ENCODE data around the gene NBEAL2. TPM values are rescaled to one million over a fixed set of nuclear protein-coding genes. Genes with fewer than 3 reads are reported as not detected.

The NBEAL2 gene
- total and polyA plus RNA-seq, 7 donors = 5.4 to 13.0 (median 7.4) TPM

DNA sequence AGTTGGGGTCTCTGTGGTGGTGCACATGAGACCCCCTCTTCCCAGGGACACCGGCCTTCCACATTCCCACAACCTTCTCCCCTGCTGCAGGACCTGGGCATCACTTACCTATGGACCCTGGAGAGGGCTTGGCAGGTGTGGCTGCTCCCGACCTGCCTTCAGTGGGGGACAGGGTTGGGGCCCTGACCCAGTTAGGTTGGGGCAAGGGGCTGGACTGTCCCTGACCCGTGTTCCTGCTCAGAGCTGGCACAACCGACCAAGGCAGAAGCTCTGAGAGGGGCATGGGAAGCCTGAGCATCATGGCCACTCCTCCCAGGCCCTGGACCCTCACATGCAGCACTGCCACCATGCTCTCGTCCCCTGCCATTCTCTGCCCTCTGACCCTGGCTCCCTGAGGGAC lies 6.1 kb downstream of the NBEAL2 start:
- DNase-seq = peak; percentile 4 to 36
- Histone ChIP-seq H3K27ac (no peak overlapping the region), H3K27me3 (ENCODE audit: insufficient read depth in 3 of 3, low read length in 2 of 3) (no peaks in the 10 kb centered on the region), H3K4me3 (no peak overlapping the region), H3K4me1 (no peaks in the 10 kb centered on the region), H3K9me3 (no peaks in the 10 kb centered on the region), H3K36me3 (ENCODE audit: insufficient read depth in 1 of 2, low read depth in 1 of 2) (no peaks in the 10 kb centered on the region)
- intact Hi-C loops (cut with DNase I) = no loop called here
- no peak for ATAC-seq
- TF ChIP-seq, protein P1, sequence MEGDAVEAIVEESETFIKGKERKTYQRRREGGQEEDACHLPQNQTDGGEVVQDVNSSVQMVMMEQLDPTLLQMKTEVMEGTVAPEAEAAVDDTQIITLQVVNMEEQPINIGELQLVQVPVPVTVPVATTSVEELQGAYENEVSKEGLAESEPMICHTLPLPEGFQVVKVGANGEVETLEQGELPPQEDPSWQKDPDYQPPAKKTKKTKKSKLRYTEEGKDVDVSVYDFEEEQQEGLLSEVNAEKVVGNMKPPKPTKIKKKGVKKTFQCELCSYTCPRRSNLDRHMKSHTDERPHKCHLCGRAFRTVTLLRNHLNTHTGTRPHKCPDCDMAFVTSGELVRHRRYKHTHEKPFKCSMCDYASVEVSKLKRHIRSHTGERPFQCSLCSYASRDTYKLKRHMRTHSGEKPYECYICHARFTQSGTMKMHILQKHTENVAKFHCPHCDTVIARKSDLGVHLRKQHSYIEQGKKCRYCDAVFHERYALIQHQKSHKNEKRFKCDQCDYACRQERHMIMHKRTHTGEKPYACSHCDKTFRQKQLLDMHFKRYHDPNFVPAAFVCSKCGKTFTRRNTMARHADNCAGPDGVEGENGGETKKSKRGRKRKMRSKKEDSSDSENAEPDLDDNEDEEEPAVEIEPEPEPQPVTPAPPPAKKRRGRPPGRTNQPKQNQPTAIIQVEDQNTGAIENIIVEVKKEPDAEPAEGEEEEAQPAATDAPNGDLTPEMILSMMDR (IDR thresholded peaks at IDR 0.05) = no peak
- WGBS, 3 donors = 83 to 98% (median 95%) methylated on average over 5 of the region's 5 CpGs

DNA sequence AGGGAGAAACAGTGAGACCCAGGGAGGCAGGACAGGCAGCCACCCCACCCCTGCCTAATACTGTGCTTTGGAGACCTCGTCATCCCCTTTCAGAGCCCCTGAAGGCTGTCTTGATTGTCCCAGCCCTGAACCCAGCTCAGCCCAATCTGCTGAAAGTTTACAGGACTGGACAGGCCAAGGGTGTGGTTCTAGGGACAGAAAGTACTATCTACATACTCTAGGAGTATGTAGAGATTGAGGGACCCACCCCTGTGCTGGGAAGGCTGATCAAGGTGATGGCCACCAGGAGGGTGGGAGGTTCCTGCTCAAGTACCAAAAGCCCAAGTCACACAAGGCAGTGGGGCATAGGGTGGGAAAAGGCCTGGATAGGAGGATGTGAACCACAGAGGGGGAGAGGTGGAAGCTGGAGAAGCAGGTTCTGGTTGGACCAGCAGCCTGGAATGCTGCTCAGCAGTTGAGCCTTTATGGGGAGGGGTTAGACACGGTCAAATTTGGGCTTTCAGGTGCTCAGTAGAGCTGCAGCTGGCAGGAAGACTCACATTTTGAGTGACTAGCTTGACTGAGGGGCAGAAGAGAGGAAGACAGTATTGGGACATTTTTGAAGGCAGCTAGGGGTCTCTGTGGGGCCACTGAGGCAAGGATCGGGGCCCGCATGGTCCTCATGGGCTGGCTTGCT lies 6.7 kb downstream of the NBEAL2 start:
- WGBS, 3 donors = 91 to 100% (median 94%) methylated on average over 4 of the region's 4 CpGs
- H3K27me3 ChIP-seq (ENCODE audit: insufficient read depth in 3 of 3, low read length in 2 of 3) = no peaks in the 10 kb centered on the region
- H3K36me3 ChIP-seq (ENCODE audit: insufficient read depth in 1 of 2, low read depth in 1 of 2) = no peaks in the 10 kb centered on the region
- no peaks in the 10 kb centered on the region for H3K4me1 ChIP-seq
- no peak overlapping the region for H3K4me3 ChIP-seq
- no peak overlapping the region for H3K27ac ChIP-seq
- DNase-seq = peak in 1 of 2 donors; percentile 1
- TF ChIP-seq, protein P1 (IDR thresholded peaks at IDR 0.05) = no peak
- intact Hi-C loops (cut with DNase I) = no loop called here
- no peaks in the 10 kb centered on the region for H3K9me3 ChIP-seq
- ATAC-seq = no peak

DNA sequence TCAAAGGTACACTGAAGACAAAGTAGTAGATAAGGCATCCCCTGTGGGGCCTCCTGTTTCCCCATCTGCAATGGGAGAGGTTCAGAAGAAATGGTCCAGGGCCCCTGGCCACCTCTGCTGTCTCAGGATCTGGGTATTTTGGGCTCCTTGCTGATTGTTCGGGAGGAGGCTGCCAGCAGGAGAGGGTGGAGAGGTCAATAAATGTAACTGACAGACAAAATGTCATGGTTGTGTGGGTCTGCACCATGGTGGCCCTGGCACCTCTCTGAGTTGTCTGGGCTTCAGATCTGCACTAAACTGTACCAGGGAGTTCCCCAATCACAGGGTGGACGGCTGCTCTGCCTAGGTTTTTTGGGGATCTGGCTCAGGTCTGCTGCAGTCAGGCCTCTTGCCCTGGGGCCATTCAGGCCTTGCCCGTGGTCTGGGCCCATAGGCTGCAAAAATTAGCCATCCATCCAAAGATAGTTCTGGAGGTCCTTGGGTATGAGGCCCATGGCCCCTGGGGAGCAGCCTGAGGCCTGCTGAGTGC lies 7.4 kb downstream of the NBEAL2 start:
- Histone ChIP-seq H3K9me3 (no peaks in the 10 kb centered on the region), H3K4me1 (no peaks in the 10 kb centered on the region), H3K4me3 (no peak overlapping the region), H3K27me3 (ENCODE audit: insufficient read depth in 3 of 3, low read length in 2 of 3) (no peaks in the 10 kb centered on the region), H3K36me3 (ENCODE audit: insufficient read depth in 1 of 2, low read depth in 1 of 2) (no peaks in the 10 kb centered on the region), H3K27ac (no peak overlapping the region)
- 75 to 90% (median 84%) methylated on average over 3 of the region's 3 CpGs for WGBS, 3 donors
- ATAC-seq (no peak), DNase-seq (peak in 1 of 2 donors; percentile 32)
- intact Hi-C loops (cut with DNase I) = no loop called here
- TF ChIP-seq, protein P1 (IDR thresholded peaks at IDR 0.05) = no peak

DNA sequence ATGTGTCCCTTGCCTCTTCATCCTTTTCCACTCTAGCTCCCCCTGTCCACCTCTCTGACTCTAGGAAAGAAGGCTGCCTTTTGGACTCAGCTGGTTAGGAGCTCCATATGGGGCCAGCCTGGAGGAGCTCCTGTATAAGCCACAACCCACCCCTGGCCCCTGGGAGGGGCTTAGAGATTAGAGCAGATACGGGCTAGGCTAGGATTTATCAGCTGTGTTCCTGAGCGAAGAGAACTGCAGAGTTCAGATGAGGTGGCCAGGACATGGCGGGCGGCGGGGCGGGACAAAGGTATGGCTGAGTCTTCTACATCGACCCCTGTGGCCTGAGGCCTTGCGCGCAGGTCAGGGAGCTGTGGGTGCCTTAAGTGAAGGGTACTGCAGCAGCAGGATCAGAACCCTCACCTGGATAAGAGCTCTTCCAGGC lies 7.9 kb downstream of the NBEAL2 start:
- intact Hi-C loops (cut with DNase I) = no loop called here
- TF ChIP-seq, protein P1 (IDR thresholded peaks at IDR 0.05) = no peak
- ATAC-seq (peak in 2 of 4 donors; percentile 1 to 7), DNase-seq (no peak)
- Histone ChIP-seq H3K27ac (peak overlapping the region; percentile 41), H3K9me3 (no peaks in the 10 kb centered on the region), H3K27me3 (ENCODE audit: insufficient read depth in 3 of 3, low read length in 2 of 3) (no peaks in the 10 kb centered on the region), H3K36me3 (ENCODE audit: insufficient read depth in 1 of 2, low read depth in 1 of 2) (no peaks in the 10 kb centered on the region), H3K4me1 (no peaks in the 10 kb centered on the region), H3K4me3 (no peak overlapping the region)
- WGBS, 3 donors = 72 to 91% (median 89%) methylated on average over 6 to 9 of the region's 9 CpGs

Data from psoas muscle (tissue), 8 donors.